GM12878 (cell line): Measurements from ENCODE around the gene SETD1B. TPM values are rescaled to one million over a fixed set of nuclear protein-coding genes. Genes with fewer than 3 reads are reported as not detected.

ENCODE experiments used
- ATAC-seq: fragments of 200-7000 bp; cut with Tn5 transposase; 3 replicates; pipeline ENCODE4 v1.9.1; 2020; ENCODE audit warnings: mild to moderate bottlenecking, moderate library complexity
- BruUV-seq: library from RNA; stranded (reverse); fragments of 400-500 nt; replicated peaks from 2 replicates; lab custom pipeline; 2021; lab: Mats Ljungman, UMichigan
- CTCF ChIA-PET: fragments of 300-600 bp; sonication (Branson Sonifier 250); formaldehyde crosslinking; extraction: SDS; loops from one replicate; lab custom pipeline; 2021; ENCODE audit warnings: inconsistent platforms; lab: Yijun Ruan, JAX
- POLR2A ChIA-PET: fragments of 350-600 bp; formaldehyde crosslinking; extraction: SDS; loops from one replicate; lab custom pipeline; 2021; ENCODE audit warnings: inconsistent platforms; lab: Charles Lee
- RAD21 ChIA-PET: fragments of 300-600 bp; sonication (Branson Sonifier 250); formaldehyde crosslinking; loops from one replicate; lab custom pipeline; 2023; ENCODE audit warnings: antibody characterized with exemption; ENCODE audit not compliant: unreplicated experiment; lab: Charles Lee
- SMC1A ChIA-PET: fragments of 300-600 bp; sonication (Branson Sonifier 250); formaldehyde crosslinking; loops from one replicate; lab custom pipeline; 2023; ENCODE audit not compliant: unreplicated experiment, uncharacterized antibody; lab: Charles Lee
- DNase-seq: peaks from one replicate; pipeline ENCODE4 v3.0.0-alpha.2; 2011; ENCODE audit warnings: low read depth, low spot score
- FAIRE-seq: peaks from 3 replicates; lab custom pipeline; 2011; peaks lifted over from hg19 to GRCh38; lab: Jason Lieb, UNC
- H2AFZ ChIP-seq: 2 replicates; pipeline ENCODE4 v1.6.0; 2011; ENCODE audit warnings: low read depth, low read length, control low read depth; ENCODE audit not compliant: control insufficient read depth
- H3K27ac ChIP-seq: 2 replicates; pipeline ENCODE4 v1.5.1; 2011; ENCODE audit warnings: control low read depth; ENCODE audit not compliant: control insufficient read depth, insufficient read depth
- H3K27me3 ChIP-seq, 2 experiments: replicated peaks in 1 of 2; 2 replicates each; pipeline versions ENCODE4 v1.6.0 to v1.6.1; 2011; ENCODE audit warnings: low read length in 1 of 2; ENCODE audit not compliant: control insufficient read depth in 2 of 2, insufficient read depth in 2 of 2
- H3K36me3 ChIP-seq, 2 experiments: 2 replicates each; pipeline ENCODE4 v1.5.1; 2011; ENCODE audit warnings: low read length in 1 of 2; ENCODE audit not compliant: control insufficient read depth in 2 of 2, insufficient read depth in 2 of 2
- H3K4me1 ChIP-seq: 2 replicates; pipeline ENCODE4 v1.6.1; 2011; ENCODE audit warnings: mild to moderate bottlenecking, low read length, moderate library complexity, mixed read lengths; ENCODE audit not compliant: control insufficient read depth, insufficient read depth
- H3K4me2 ChIP-seq: 2 replicates; pipeline ENCODE4 v1.6.0; 2011; ENCODE audit warnings: control low read depth; ENCODE audit not compliant: control insufficient read depth, insufficient read depth
- H3K4me3 ChIP-seq: fragments of 200-600 bp; sonication (generic); 2 replicates; pipeline ENCODE4 v1.5.1; 2016
- H3K79me2 ChIP-seq: 2 replicates; pipeline ENCODE4 v1.6.0; 2011; ENCODE audit warnings: low read length; ENCODE audit not compliant: control insufficient read depth, insufficient read depth
- H3K9ac ChIP-seq: 2 replicates; pipeline ENCODE4 v1.8.0; 2011; ENCODE audit warnings: low read length, control low read depth, mixed read lengths; ENCODE audit not compliant: control insufficient read depth, insufficient read depth
- H3K9me3 ChIP-seq: replicated peaks from 3 replicates; pipeline ENCODE4 v1.5.1; 2011; ENCODE audit warnings: mild to moderate bottlenecking, low read length; ENCODE audit not compliant: control insufficient read depth, insufficient read depth
- H4K20me1 ChIP-seq: 2 replicates; pipeline ENCODE4 v1.6.0; 2011; ENCODE audit not compliant: control insufficient read depth, insufficient read depth
- EED ChIP-seq: sonication (generic); IDR thresholded peaks from 2 replicates; pipeline ENCODE4 v1.6.1; 2016; ENCODE audit warnings: antibody characterized with exemption, low read depth
- EP300 ChIP-seq, 2 experiments: fragments of 150-350 bp in 1 of 2; IDR thresholded peaks; 2 replicates each; pipeline ENCODE4 v1.6.1; 2011 to 2012; ENCODE audit warnings: low read depth in 2 of 2, low read length in 2 of 2, borderline replicate concordance in 1 of 2, improper control_type of control experiment in 1 of 2, inconsistent platforms in 1 of 2; ENCODE audit not compliant: control insufficient read depth in 1 of 2
- ETV6 ChIP-seq, 2 experiments: fragments of 450-650 bp in 1 of 2; IDR thresholded peaks in 1 of 2; conservative IDR thresholded peaks in 1 of 2; 2 replicates each; pipeline ENCODE4 v1.6.1; 2014; ENCODE audit warnings: antibody characterized with exemption in 1 of 2, borderline replicate concordance in 1 of 2, low read depth in 1 of 2, mild to moderate bottlenecking in 1 of 2, moderate library complexity in 1 of 2
- FOXM1 ChIP-seq: IDR thresholded peaks from 2 replicates; pipeline ENCODE4 v1.6.1; 2012; ENCODE audit warnings: low read depth, mild to moderate bottlenecking, inconsistent platforms, low read length, moderate library complexity
- IKZF1 ChIP-seq: fragments of 450-650 bp; conservative IDR thresholded peaks from 2 replicates; pipeline ENCODE4 v1.6.1; 2017; ENCODE audit warnings: antibody characterized with exemption, mild to moderate bottlenecking
- IKZF2 ChIP-seq, 2 experiments: fragments of 450-650 bp; IDR thresholded peaks; 2 replicates each; pipeline ENCODE4 v1.6.1; 2017; ENCODE audit warnings: mild to moderate bottlenecking in 2 of 2, moderate library complexity in 2 of 2
- MTA2 ChIP-seq: fragments of 450-650 bp; IDR thresholded peaks from 2 replicates; pipeline ENCODE4 v1.6.1; 2016; ENCODE audit warnings: low read depth, mild to moderate bottlenecking, moderate library complexity
- RAD21 ChIP-seq: IDR thresholded peaks from 2 replicates; pipeline ENCODE4 v1.6.1; 2011; ENCODE audit warnings: mild to moderate bottlenecking, low read depth, low read length, moderate library complexity; ENCODE audit not compliant: insufficient read depth
- RB1 ChIP-seq: fragments of 450-650 bp; formaldehyde crosslinking; IDR thresholded peaks from 2 replicates; pipeline ENCODE4 v1.6.1; 2017; ENCODE audit warnings: mild to moderate bottlenecking, borderline replicate concordance
- SRF ChIP-seq, 2 experiments: IDR thresholded peaks; 2 replicates each; pipeline ENCODE4 v1.6.1; 2011; ENCODE audit warnings: low read depth in 2 of 2, low read length in 2 of 2, mild to moderate bottlenecking in 1 of 2, moderate library complexity in 1 of 2
- TCF3 ChIP-seq: IDR thresholded peaks from 2 replicates; pipeline ENCODE4 v1.6.1; 2012; ENCODE audit warnings: low read depth, mild to moderate bottlenecking, low read length, borderline replicate concordance; ENCODE audit not compliant: insufficient read depth
- WGBS: methylation state at CpG from one replicate; pipeline ENCODE4 v1.1.6; 2016; ENCODE audit warnings: low lambda C conversion rate; ENCODE audit not compliant: insufficient replicate concordance, insufficient coverage; ENCODE audit errors: missing lambda C conversion rate; 5-methylcytosine and 5-hydroxymethylcytosine counted together
- in situ Hi-C: fragments of 300-500 bp; cut with MboI; formaldehyde crosslinking; loops from 9 replicates; pipeline ENCODE4 v1.14.3; 2018; ENCODE audit warnings: mixed read lengths
- intact Hi-C: fragments of 100-400 bp; cut with micrococcal nuclease; formaldehyde crosslinking; loops from one replicate; pipeline ENCODE4 v1.14.2; 2022; ENCODE audit not compliant: unreplicated experiment
- polyA plus RNA-seq, 11 experiments: library from polyadenylated mRNA; depleted of rRNA in 4 of 11; unstranded in 6 of 11; stranded (reverse) in 5 of 11; fragments of >200 nt; fragmentation: Nextera tagmentation in 4 of 11; fragmentation: Illumina TruSeq in 1 of 11; extraction: Ambion mirVana in 4 of 11; extraction: Trizol in 1 of 11; gene quantifications; 1 replicate in 1 of 11; 2 replicates in 10 of 11; pipeline versions ENCODE4 v1.2.1 to v1.2.3, GENCODE V29; 2011 to 2016; ENCODE audit warnings: inconsistent platforms in 2 of 11, missing spikeins in 2 of 11, low read depth in 1 of 11
- total RNA-seq, 4 experiments: library from RNA; depleted of rRNA in 3 of 4; stranded (reverse); fragments of >200 nt in 3 of 4; fragmentation: Illumina TruSeq in 1 of 4; extraction: Trizol in 1 of 4; gene quantifications; 2 replicates each; pipeline versions ENCODE4 v1.2.1 to v1.2.3, GENCODE V29; 2013 to 2021
- TF ChIP-seq, protein P1 (sequence below): fragments of 450-650 bp; IDR thresholded peaks from 2 replicates; pipeline ENCODE4 v1.6.1; 2016; ENCODE audit warnings: mild to moderate bottlenecking
- TF ChIP-seq, protein P2 (sequence below): fragments of 450-650 bp; IDR thresholded peaks from 2 replicates; pipeline ENCODE4 v1.6.1; 2017; ENCODE audit warnings: mild to moderate bottlenecking, moderate library complexity
- TF ChIP-seq, protein P3 (sequence below): IDR thresholded peaks from 2 replicates; pipeline ENCODE4 v1.6.1; 2012; ENCODE audit warnings: low read length, inconsistent platforms
- TF ChIP-seq, protein P4 (sequence below): IDR thresholded peaks from 2 replicates; pipeline ENCODE4 v1.6.1; 2012; ENCODE audit warnings: low read depth, low read length, improper control_type of control experiment

Gene SETD1B
- total and polyA plus RNA-seq, 10 of the 15 experiments (the other 5 are each of a cell fraction or from before 2014, with no cell fraction given), result 0.50 to 17.3 (median 1.6) TPM

DNA sequence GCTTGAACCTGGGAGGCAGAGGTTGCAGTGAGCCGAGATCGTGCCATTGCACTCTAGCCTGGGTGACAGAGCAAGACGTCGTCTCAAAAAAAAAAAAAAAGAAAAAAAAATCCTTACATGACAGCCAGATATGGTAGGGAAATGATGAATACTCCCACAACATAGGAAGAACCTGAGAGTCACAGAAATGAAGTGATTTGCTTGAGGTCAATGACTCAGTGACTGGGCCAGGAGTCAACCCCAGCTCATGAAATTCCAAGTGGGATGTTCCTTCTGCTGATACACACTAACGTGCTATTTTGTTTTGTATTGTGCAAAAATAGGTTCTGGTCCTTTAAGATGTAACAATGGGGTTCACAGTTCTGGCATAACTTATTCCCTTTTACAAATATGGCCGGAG lies 19.3 kb upstream of the SETD1B start:
- in situ Hi-C loops (no loop called here), intact Hi-C loops (no loop called here)
- H3K27me3 ChIP-seq, result no peaks in the 10 kb centered on the region
- peak overlapping the region; percentile 5 for H3K4me2 ChIP-seq
- BruUV-seq, result no TSS peak
- WGBS, result 31% methylated on average over 4 of the region's 6 CpGs
- DNase-seq (no peak), FAIRE-seq (no peak), ATAC-seq (no peak)
- peaks cover 13 to 19% of the 10 kb centered on the region in 2 experiments for H3K36me3 ChIP-seq
- H3K27ac ChIP-seq, result peak overlapping the region; percentile 16
- peaks cover 70% of the 10 kb centered on the region for H3K79me2 ChIP-seq
- POLR2A ChIA-PET, result interaction anchor here (0.5 to 6.5 kb wide), 4 partner anchors 8 to 27 kb away, joined by 3 to 114 read pairs (median 18); partner anchors contain the start of genes RHOF and SETD1B
- SMC1A ChIA-PET, result interaction anchor here (1.3 to 2.2 kb wide), 2 partner anchors 9 to 72 kb away, joined by 3 to 13 read pairs; partner anchors contain the start of genes RHOF and TMEM120B
- peaks cover 82% of the 10 kb centered on the region for H3K4me1 ChIP-seq
- H2AFZ ChIP-seq, result no peak overlapping the region
- RAD21 ChIA-PET, result interaction anchor here (1.2 to 11.5 kb wide), 2 partner anchors 8 to 27 kb away, joined by 3 to 230 read pairs; partner anchors contain the start of gene RHOF
- H3K9me3 ChIP-seq, result no peaks in the 10 kb centered on the region
- H3K4me3 ChIP-seq, result peak overlapping the region; percentile 50; the same call in 1 of the 2 replicates
- CTCF ChIA-PET, result interaction anchor here (2.6 to 16.2 kb wide), 3 partner anchors 6 to 27 kb away, joined by 8 to 492 read pairs (median 492); partner anchors contain the start of gene RHOF
- H3K9ac ChIP-seq, result peak overlapping the region; percentile 2; the same call in 1 of the 2 replicates
- H4K20me1 ChIP-seq, result no peaks in the 10 kb centered on the region
- TF ChIP-seq FOXM1, result no peak
- no peak for TF ChIP-seq TCF3
- TF ChIP-seq, protein P1, sequence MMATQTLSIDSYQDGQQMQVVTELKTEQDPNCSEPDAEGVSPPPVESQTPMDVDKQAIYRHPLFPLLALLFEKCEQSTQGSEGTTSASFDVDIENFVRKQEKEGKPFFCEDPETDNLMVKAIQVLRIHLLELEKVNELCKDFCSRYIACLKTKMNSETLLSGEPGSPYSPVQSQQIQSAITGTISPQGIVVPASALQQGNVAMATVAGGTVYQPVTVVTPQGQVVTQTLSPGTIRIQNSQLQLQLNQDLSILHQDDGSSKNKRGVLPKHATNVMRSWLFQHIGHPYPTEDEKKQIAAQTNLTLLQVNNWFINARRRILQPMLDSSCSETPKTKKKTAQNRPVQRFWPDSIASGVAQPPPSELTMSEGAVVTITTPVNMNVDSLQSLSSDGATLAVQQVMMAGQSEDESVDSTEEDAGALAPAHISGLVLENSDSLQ, result peak; percentile 57; the same call in 1 of the 2 replicates
- TF ChIP-seq RAD21, result no peak
- no peak for TF ChIP-seq RB1
- TF ChIP-seq EP300 (IDR thresholded peaks at IDR 0.05; ENCODE audit: borderline replicate concordance in 1 of 2, control insufficient read depth in 1 of 2, low read depth in 2 of 2, low read length in 2 of 2), result 0 out of 4 replicates have a peak, but pooled peaks of 1 of the 2 experiments have one; percentile 15
- 0 out of 2 replicates have a peak, but pooled peaks have one; percentile 19 for TF ChIP-seq EED
- TF ChIP-seq, protein P2, sequence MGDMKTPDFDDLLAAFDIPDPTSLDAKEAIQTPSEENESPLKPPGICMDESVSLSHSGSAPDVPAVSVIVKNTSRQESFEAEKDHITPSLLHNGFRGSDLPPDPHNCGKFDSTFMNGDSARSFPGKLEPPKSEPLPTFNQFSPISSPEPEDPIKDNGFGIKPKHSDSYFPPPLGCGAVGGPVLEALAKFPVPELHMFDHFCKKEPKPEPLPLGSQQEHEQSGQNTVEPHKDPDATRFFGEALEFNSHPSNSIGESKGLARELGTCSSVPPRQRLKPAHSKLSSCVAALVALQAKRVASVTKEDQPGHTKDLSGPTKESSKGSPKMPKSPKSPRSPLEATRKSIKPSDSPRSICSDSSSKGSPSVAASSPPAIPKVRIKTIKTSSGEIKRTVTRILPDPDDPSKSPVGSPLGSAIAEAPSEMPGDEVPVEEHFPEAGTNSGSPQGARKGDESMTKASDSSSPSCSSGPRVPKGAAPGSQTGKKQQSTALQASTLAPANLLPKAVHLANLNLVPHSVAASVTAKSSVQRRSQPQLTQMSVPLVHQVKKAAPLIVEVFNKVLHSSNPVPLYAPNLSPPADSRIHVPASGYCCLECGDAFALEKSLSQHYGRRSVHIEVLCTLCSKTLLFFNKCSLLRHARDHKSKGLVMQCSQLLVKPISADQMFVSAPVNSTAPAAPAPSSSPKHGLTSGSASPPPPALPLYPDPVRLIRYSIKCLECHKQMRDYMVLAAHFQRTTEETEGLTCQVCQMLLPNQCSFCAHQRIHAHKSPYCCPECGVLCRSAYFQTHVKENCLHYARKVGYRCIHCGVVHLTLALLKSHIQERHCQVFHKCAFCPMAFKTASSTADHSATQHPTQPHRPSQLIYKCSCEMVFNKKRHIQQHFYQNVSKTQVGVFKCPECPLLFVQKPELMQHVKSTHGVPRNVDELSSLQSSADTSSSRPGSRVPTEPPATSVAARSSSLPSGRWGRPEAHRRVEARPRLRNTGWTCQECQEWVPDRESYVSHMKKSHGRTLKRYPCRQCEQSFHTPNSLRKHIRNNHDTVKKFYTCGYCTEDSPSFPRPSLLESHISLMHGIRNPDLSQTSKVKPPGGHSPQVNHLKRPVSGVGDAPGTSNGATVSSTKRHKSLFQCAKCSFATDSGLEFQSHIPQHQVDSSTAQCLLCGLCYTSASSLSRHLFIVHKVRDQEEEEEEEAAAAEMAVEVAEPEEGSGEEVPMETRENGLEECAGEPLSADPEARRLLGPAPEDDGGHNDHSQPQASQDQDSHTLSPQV, result no peak
- TF ChIP-seq ETV6 (conservative IDR thresholded peaks at IDR 0.05 in 1 of 2, IDR thresholded peaks at IDR 0.05 in 1 of 2; ENCODE audit: borderline replicate concordance in 1 of 2, low read depth in 1 of 2), result no peak
- TF ChIP-seq MTA2, result no peak
- peak; percentile 40 to 55; a peak in 2 of 4 replicates for TF ChIP-seq IKZF2 (IDR thresholded peaks at IDR 0.05)
- TF ChIP-seq, protein P3, sequence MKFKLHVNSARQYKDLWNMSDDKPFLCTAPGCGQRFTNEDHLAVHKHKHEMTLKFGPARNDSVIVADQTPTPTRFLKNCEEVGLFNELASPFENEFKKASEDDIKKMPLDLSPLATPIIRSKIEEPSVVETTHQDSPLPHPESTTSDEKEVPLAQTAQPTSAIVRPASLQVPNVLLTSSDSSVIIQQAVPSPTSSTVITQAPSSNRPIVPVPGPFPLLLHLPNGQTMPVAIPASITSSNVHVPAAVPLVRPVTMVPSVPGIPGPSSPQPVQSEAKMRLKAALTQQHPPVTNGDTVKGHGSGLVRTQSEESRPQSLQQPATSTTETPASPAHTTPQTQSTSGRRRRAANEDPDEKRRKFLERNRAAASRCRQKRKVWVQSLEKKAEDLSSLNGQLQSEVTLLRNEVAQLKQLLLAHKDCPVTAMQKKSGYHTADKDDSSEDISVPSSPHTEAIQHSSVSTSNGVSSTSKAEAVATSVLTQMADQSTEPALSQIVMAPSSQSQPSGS, result no peak
- TF ChIP-seq SRF (IDR thresholded peaks at IDR 0.05; ENCODE audit: low read depth in 2 of 2, low read length in 2 of 2), result no peak
- TF ChIP-seq IKZF1, result 0 out of 2 replicates have a peak, but pooled peaks have one; percentile 30
- TF ChIP-seq, protein P4, sequence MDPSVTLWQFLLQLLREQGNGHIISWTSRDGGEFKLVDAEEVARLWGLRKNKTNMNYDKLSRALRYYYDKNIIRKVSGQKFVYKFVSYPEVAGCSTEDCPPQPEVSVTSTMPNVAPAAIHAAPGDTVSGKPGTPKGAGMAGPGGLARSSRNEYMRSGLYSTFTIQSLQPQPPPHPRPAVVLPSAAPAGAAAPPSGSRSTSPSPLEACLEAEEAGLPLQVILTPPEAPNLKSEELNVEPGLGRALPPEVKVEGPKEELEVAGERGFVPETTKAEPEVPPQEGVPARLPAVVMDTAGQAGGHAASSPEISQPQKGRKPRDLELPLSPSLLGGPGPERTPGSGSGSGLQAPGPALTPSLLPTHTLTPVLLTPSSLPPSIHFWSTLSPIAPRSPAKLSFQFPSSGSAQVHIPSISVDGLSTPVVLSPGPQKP, result no peak
